ENCODE results near the gene PLEKHF1.

PLEKHF1 gene

DNA sequence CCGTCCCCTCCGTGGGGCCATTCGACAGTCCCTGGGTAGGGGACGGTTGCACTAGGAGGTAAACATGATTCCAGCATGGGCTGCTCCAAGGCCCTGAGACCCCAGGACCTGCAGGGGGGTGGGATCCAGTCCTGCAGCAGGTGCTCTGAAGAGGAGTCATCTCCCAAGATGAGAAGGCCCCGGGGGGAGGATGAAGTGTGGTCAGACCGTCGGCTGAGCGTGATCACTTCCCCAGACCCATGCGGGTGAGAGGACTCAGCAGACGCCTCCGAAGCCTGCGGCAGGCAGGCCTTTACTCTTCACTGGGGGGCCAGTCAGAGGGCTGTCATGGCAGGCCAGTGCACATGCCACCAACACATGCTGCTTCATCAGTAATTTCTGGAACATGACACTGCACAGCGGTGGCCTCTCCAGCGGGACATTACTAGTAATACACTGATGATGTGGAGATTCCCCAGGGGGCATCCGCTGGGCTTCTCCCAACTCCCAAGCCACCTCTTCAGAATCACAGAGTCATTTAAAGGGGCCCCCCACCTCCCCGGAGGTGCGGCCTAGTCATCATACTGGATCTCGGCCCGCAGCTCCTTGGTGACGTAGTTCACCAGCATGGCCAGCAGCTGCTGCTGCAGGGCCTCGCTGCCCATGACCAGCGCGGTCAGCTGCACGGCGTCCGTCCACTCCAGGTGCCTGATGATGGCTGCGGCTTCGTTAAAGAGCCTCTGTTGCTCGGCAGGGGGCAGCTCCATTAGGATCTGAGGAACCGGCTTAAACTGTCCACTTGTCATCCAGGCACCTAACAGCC lies 37.1 kb downstream of the PLEKHF1 start:
- in situ Hi-C loops (cut with HindIII; ENCODE audit: low pct_ligation_motif_present, low sequenced_read_pairs) = no loop called here
- H3K36me3 ChIP-seq (replicated peaks) = peaks cover 17% of the 10 kb centered on the region
- no peak for DNase-seq
- H3K27me3 ChIP-seq (replicated peaks) = no peaks in the 10 kb centered on the region
- TF ChIP-seq, protein P1, sequence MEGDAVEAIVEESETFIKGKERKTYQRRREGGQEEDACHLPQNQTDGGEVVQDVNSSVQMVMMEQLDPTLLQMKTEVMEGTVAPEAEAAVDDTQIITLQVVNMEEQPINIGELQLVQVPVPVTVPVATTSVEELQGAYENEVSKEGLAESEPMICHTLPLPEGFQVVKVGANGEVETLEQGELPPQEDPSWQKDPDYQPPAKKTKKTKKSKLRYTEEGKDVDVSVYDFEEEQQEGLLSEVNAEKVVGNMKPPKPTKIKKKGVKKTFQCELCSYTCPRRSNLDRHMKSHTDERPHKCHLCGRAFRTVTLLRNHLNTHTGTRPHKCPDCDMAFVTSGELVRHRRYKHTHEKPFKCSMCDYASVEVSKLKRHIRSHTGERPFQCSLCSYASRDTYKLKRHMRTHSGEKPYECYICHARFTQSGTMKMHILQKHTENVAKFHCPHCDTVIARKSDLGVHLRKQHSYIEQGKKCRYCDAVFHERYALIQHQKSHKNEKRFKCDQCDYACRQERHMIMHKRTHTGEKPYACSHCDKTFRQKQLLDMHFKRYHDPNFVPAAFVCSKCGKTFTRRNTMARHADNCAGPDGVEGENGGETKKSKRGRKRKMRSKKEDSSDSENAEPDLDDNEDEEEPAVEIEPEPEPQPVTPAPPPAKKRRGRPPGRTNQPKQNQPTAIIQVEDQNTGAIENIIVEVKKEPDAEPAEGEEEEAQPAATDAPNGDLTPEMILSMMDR (IDR thresholded peaks at IDR 0.05; ENCODE audit: low read depth, low read length, missing control alignments) = no peak
- H3K27ac ChIP-seq = no peak overlapping the region
- no peak overlapping the region for H3K4me3 ChIP-seq (ENCODE audit: low read depth, low read length)

DNA sequence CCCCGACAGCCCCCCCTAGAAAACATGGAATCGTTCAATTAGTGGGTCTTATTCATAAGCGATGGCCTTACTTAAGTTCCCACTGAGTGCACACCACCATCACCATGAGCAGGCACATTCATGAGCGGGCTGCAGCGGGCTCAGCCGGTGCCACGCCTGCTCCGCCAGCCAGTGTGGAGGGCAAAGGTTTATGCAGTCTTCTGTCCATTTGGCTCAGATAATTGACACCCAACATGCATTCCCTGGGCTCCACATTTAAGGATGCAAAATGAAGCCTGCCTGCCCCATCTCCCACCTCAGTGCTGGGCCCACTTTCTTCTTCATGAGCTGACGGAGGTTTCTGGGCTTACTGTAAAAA lies 37.7 kb downstream of the PLEKHF1 start:
- in situ Hi-C loops (cut with HindIII; ENCODE audit: low pct_ligation_motif_present, low sequenced_read_pairs) = no loop called here
- Histone ChIP-seq H3K27ac (no peak overlapping the region), H3K4me3 (ENCODE audit: low read depth, low read length) (no peak overlapping the region), H3K36me3 (replicated peaks) (peaks cover 17% of the 10 kb centered on the region), H3K27me3 (replicated peaks) (no peaks in the 10 kb centered on the region)
- no peak for DNase-seq
- TF ChIP-seq, protein P1 (IDR thresholded peaks at IDR 0.05; ENCODE audit: low read depth, low read length, missing control alignments) = no peak

GRCh38 chr19:29704562-29705558 lies 39.6 kb downstream of the PLEKHF1 start:
- peaks cover 19% of the 10 kb centered on the region for H3K36me3 ChIP-seq (replicated peaks)
- no peak overlapping the region for H3K27ac ChIP-seq

GRCh38 chr19:29705706-29706105 lies 40.4 kb downstream of the PLEKHF1 start:
- Histone ChIP-seq H3K27ac (no peak overlapping the region), H3K4me3 (ENCODE audit: low read depth, low read length) (no peak overlapping the region), H3K36me3 (replicated peaks) (peaks cover 19% of the 10 kb centered on the region), H3K27me3 (replicated peaks) (no peaks in the 10 kb centered on the region)
- in situ Hi-C loops (cut with HindIII; ENCODE audit: low pct_ligation_motif_present, low sequenced_read_pairs) = no loop called here
- TF ChIP-seq, protein P1 (IDR thresholded peaks at IDR 0.05; ENCODE audit: low read depth, low read length, missing control alignments) = no peak
- no peak for DNase-seq

More at GRCh38 chr19:29704562-29705558, 39.6 kb downstream of the PLEKHF1 start:
- TF ChIP-seq, protein P1 (IDR thresholded peaks at IDR 0.05; ENCODE audit: low read depth, low read length, missing control alignments) = no peak
- no peak for DNase-seq
- Histone ChIP-seq H3K27me3 (replicated peaks) (no peaks in the 10 kb centered on the region), H3K4me3 (ENCODE audit: low read depth, low read length) (no peak overlapping the region)
- in situ Hi-C loops (cut with HindIII; ENCODE audit: low pct_ligation_motif_present, low sequenced_read_pairs) = no loop called here

GRCh38 chr19:29706635-29707034 lies 41.4 kb downstream of the PLEKHF1 start:
- Histone ChIP-seq H3K36me3 (replicated peaks) (peaks cover 19% of the 10 kb centered on the region), H3K27ac (no peak overlapping the region), H3K27me3 (replicated peaks) (no peaks in the 10 kb centered on the region), H3K4me3 (ENCODE audit: low read depth, low read length) (no peak overlapping the region)
- TF ChIP-seq, protein P1 (IDR thresholded peaks at IDR 0.05; ENCODE audit: low read depth, low read length, missing control alignments) = no peak
- in situ Hi-C loops (cut with HindIII; ENCODE audit: low pct_ligation_motif_present, low sequenced_read_pairs) = no loop called here
- DNase-seq = no peak

All from brain microvascular endothelial cell (primary cell).